Measurements from ENCODE around the gene OR6V1.
A peak's percentile ranks its signal among the peaks of the same experiment; 100 is the strongest.

Gene OR6V1

GRCh38 chr7:143012409-143012808 is 39.7 kb upstream of the OR6V1 start:
- no peak for DNase-seq (ENCODE audit: low read depth)
- no peak for TF ChIP-seq CTCF (conservative IDR thresholded peaks at IDR 0.05; ENCODE audit: low read depth, low read length)
- no peak overlapping the region for H3K4me3 ChIP-seq (ENCODE audit: low read depth, low read length)

GRCh38 chr7:143013473-143013872 is 38.7 kb upstream of the OR6V1 start:
- peak; percentile 36 for DNase-seq (ENCODE audit: low read depth)
- no peak overlapping the region for H3K4me3 ChIP-seq (ENCODE audit: low read depth, low read length)

GRCh38 chr7:143013893-143014292 is 38.2 kb upstream of the OR6V1 start:
- H3K4me3 ChIP-seq (ENCODE audit: low read depth, low read length): no peak overlapping the region
- TF ChIP-seq CTCF (conservative IDR thresholded peaks at IDR 0.05; ENCODE audit: low read depth, low read length): no peak
- DNase-seq (ENCODE audit: low read depth): peak; percentile 70

More at GRCh38 chr7:143013473-143013872, 38.7 kb upstream of the OR6V1 start:
- TF ChIP-seq CTCF (conservative IDR thresholded peaks at IDR 0.05; ENCODE audit: low read depth, low read length): no peak

GRCh38 chr7:143015084-143015483 is 37.1 kb upstream of the OR6V1 start:
- no peak overlapping the region for H3K4me3 ChIP-seq (ENCODE audit: low read depth, low read length)
- TF ChIP-seq CTCF (conservative IDR thresholded peaks at IDR 0.05; ENCODE audit: low read depth, low read length): no peak
- DNase-seq (ENCODE audit: low read depth): no peak

- no peak overlapping the region for H3K4me3 ChIP-seq (ENCODE audit: low read depth, low read length)
- DNase-seq (ENCODE audit: low read depth): peak; percentile 47
- no peak for TF ChIP-seq CTCF (conservative IDR thresholded peaks at IDR 0.05; ENCODE audit: low read depth, low read length)
Observed at GRCh38 chr7:143015926-143016490, 36.1 kb upstream of the OR6V1 start.

GRCh38 chr7:143016996-143017395 is 35.1 kb upstream of the OR6V1 start:
- no peak for DNase-seq (ENCODE audit: low read depth)
- no peak for TF ChIP-seq CTCF (conservative IDR thresholded peaks at IDR 0.05; ENCODE audit: low read depth, low read length)
- H3K4me3 ChIP-seq (ENCODE audit: low read depth, low read length): no peak overlapping the region

- TF ChIP-seq CTCF (conservative IDR thresholded peaks at IDR 0.05; ENCODE audit: low read depth, low read length): no peak
- peak; percentile 35 for DNase-seq (ENCODE audit: low read depth)
- H3K4me3 ChIP-seq (ENCODE audit: low read depth, low read length): no peak overlapping the region
Observed at GRCh38 chr7:143018931-143019330, 33.2 kb upstream of the OR6V1 start.
